Small intestine (tissue), 16 donors: ENCODE results near the gene CRELD2. TPM values are rescaled to one million over a fixed set of nuclear protein-coding genes. Genes with fewer than 3 reads are reported as not detected.

ENCODE experiments used
- DNase-seq, 2 donors: peaks; one replicate each; pipeline versions ENCODE4 v3.0.0 to v3.0.0-alpha.2; 2013
- FAIRE-seq: peaks from 2 replicates; lab custom pipeline; 2012; peaks lifted over from hg19 to GRCh38; lab: Jason Lieb, UNC
- H3K27ac ChIP-seq, 3 donors: one replicate each; pipeline ENCODE4 v1.5.1; 2013; ENCODE audit warnings: low read length in 2 of 3, mild to moderate bottlenecking in 2 of 3, control low read depth in 1 of 3, inconsistent platforms in 1 of 3, low read depth in 1 of 3, moderate library complexity in 1 of 3
- H3K27me3 ChIP-seq, 3 donors: one replicate each; pipeline ENCODE4 v1.6.1; 2013; ENCODE audit warnings: low read length in 3 of 3, inconsistent platforms in 1 of 3; ENCODE audit not compliant: control insufficient read depth in 3 of 3, insufficient read depth in 3 of 3
- H3K36me3 ChIP-seq, 3 donors: one replicate each; pipeline ENCODE4 v1.6.1; 2013; ENCODE audit warnings: low read length in 3 of 3, inconsistent platforms in 1 of 3, low read depth in 1 of 3, mild to moderate bottlenecking in 1 of 3, moderate library complexity in 1 of 3; ENCODE audit not compliant: control insufficient read depth in 3 of 3, insufficient read depth in 2 of 3
- H3K4me1 ChIP-seq, 3 donors: one replicate each; pipeline ENCODE4 v1.6.1; 2013; ENCODE audit warnings: low read length in 2 of 3, inconsistent platforms in 1 of 3, low read depth in 1 of 3, mild to moderate bottlenecking in 1 of 3, moderate library complexity in 1 of 3; ENCODE audit not compliant: control insufficient read depth in 3 of 3, insufficient read depth in 2 of 3
- H3K4me3 ChIP-seq, 3 donors: one replicate each; pipeline ENCODE4 v1.5.1; 2013; ENCODE audit warnings: low read length in 3 of 3, control low read depth in 1 of 3, inconsistent platforms in 1 of 3, low read depth in 1 of 3, mild to moderate bottlenecking in 1 of 3, moderate library complexity in 1 of 3
- H3K9me3 ChIP-seq, 2 donors: one replicate each; pipeline ENCODE4 v1.6.1; 2013; ENCODE audit warnings: low read depth in 1 of 2, low read length in 1 of 2; ENCODE audit not compliant: control insufficient read depth in 2 of 2, insufficient read depth in 1 of 2
- WGBS, 3 donors: extraction: QIAGEN DNeasy Blood & Tissue Kit; methylation state at CpG; one replicate each; pipeline ENCODE4 v1.1.7; 2013; 5-methylcytosine and 5-hydroxymethylcytosine counted together
- long read RNA-seq, 10 donors: transcript quantifications; one replicate each; lab custom pipeline, GENCODE V29; 2026
- polyA plus RNA-seq, 4 donors: library from polyadenylated mRNA; stranded (reverse) in 3 of 4; unstranded in 1 of 4; fragments of 200-250 nt in 3 of 4; fragments of 120-200 nt in 1 of 4; gene quantifications; one replicate each; pipeline versions ENCODE4 v1.2.1 to v1.2.3, GENCODE V29; 2013
- donor health status: healthy with polysubstance abuse.
- donor health status: control.
- donor health status: control.
- donor health status: Bipolar disorder and iron deficiency.
- donor health status: healthy.

CRELD2 gene, protein sequence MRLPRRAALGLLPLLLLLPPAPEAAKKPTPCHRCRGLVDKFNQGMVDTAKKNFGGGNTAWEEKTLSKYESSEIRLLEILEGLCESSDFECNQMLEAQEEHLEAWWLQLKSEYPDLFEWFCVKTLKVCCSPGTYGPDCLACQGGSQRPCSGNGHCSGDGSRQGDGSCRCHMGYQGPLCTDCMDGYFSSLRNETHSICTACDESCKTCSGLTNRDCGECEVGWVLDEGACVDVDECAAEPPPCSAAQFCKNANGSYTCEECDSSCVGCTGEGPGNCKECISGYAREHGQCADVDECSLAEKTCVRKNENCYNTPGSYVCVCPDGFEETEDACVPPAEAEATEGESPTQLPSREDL
- 100 to 1,000 TPM in 1 of 4 donors, 10 to 100 TPM in 3; 11.9 to 107 (median 21.8) TPM for polyA plus RNA-seq
- long read RNA-seq, donor 1, transcript CRELD2-201 (10 exons, 1,357 nt) = major isoform, 28 of 37 reads
- long read RNA-seq, donor 1, partial matches to known transcripts = 7 of 37 reads
- long read RNA-seq, donor 1, other reads (novel, unspliced or antisense) = 0 of 37 reads
- long read RNA-seq, donor 2, transcript CRELD2-201 (10 exons, 1,357 nt) = major isoform, 5 of 8 reads
- long read RNA-seq, donor 2, partial matches to known transcripts = 0 of 8 reads
- long read RNA-seq, donor 2, other reads (novel, unspliced or antisense) = 0 of 8 reads
- long read RNA-seq, donor 3, transcript CRELD2-201 (10 exons, 1,357 nt) = major isoform, 7 of 8 reads
- long read RNA-seq, donor 3, partial matches to known transcripts = 0 of 8 reads
- long read RNA-seq, donor 3, other reads (novel, unspliced or antisense) = 0 of 8 reads
- long read RNA-seq, donor 4, partial matches to known transcripts = 0 of 1 reads
- long read RNA-seq, donor 4, other reads (novel, unspliced or antisense) = 0 of 1 reads
- long read RNA-seq, donor 5, partial matches to known transcripts = 0 of 1 reads
- long read RNA-seq, donor 5, other reads (novel, unspliced or antisense) = 0 of 1 reads
- long read RNA-seq, donor 6, partial matches to known transcripts = 0 of 4 reads
- long read RNA-seq, donor 6, other reads (novel, unspliced or antisense) = 0 of 4 reads
- long read RNA-seq, donor 7, transcript CRELD2-201 (10 exons, 1,357 nt) = major isoform, 13 of 20 reads
- long read RNA-seq, donor 7, partial matches to known transcripts = 5 of 20 reads
- long read RNA-seq, donor 7, other reads (novel, unspliced or antisense) = 0 of 20 reads
- long read RNA-seq, donor 8 = 0 reads
- long read RNA-seq, donor 9, partial matches to known transcripts = 0 of 4 reads
- long read RNA-seq, donor 9, other reads (novel, unspliced or antisense) = 0 of 4 reads
- long read RNA-seq, donor 10, transcript CRELD2-201 (10 exons, 1,357 nt) = major isoform, 14 of 15 reads
- long read RNA-seq, donor 10, partial matches to known transcripts = 0 of 15 reads
- long read RNA-seq, donor 10, other reads (novel, unspliced or antisense) = 0 of 15 reads

DNA sequence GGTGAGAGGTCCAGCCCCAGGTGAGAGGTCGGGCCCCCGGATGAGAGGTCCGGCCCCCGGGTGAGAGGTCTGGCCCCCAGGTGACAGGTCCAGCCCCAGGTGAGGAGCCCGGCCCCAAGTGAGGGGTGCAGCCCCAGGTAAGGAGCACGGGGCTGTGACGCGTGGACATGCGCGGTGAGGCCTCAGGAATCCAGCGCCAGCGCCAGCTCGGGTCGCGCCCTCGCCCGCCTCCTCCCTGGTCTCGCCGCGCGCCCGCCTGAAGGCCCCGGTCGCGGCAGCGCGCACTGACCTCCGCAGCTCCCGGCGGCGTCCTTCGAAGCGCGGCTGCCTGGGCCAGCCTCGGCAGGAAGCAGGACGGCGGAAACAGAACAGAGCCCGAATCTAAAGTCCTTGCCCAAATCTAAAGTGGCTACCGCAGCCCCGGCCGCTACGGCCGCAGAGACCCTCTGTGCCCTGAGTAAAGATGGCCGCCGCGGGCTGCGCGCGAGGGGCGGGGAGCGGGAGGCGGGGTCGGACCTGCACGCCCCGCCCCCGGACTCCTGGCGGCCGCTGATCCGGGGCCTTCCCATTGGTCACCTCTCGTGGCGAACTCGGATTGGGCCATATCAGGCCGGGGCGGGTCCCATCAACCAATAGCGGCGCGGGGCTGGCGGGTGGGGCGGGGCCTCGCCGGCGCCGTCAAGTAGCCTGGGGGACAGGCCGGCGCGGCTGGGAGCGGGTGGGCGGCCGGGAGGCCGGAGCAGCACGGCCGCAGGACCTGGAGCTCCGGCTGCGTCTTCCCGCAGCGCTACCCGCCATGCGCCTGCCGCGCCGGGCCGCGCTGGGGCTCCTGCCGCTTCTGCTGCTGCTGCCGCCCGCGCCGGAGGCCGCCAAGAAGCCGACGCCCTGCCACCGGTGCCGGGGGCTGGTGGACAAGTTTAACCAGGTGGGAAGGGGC, at the start of gene CRELD2, which contains the start of gene ALG12:
Gene CRELD2 (plus strand): TSS at position 661 of the 937 bp plus-strand sequence. CDS start 136 bp downstream, at position 797.
Gene ALG12 (minus strand): TSS at position 465 of the 937 bp plus-strand sequence. CDS start 4,673 bp downstream, outside the sequence.
- WGBS, 3 donors = 0 to 1% (median 1%) methylated on average over 71 to 103 of the region's 103 CpGs
- Histone ChIP-seq H3K36me3 (peaks cover 0 to 34% (median 3%) of the 10 kb centered on the region in 3 donors), H3K9me3 (no peaks in the 10 kb centered on the region), H3K4me3 (peak within 1 kb of the TSS; percentile 77 to 88 (median 79)), H3K4me1 (peaks cover 0 to 5% (median 4%) of the 10 kb centered on the region in 3 donors), H3K27ac (peak within 1 kb of the TSS; percentile 90 to 95 (median 91)), H3K27me3 (no peaks in the 10 kb centered on the region)
- FAIRE-seq (no peak), DNase-seq (peak; percentile 97 to 98)

GRCh38 chr22:49869086-49869830, 49.2 kb upstream of the CRELD2 start:
- FAIRE-seq (no peak), DNase-seq (no peak)
- 90 to 92% (median 91%) methylated on average over 17 of the region's 17 CpGs for WGBS, 3 donors
- Histone ChIP-seq H3K27me3 (no peaks in the 10 kb centered on the region), H3K27ac (no peak overlapping the region), H3K36me3 (peaks cover 0 to 7% (median 2%) of the 10 kb centered on the region in 3 donors), H3K4me3 (no peak overlapping the region), H3K9me3 (peaks cover 0 to 53% of the 10 kb centered on the region in 2 donors), H3K4me1 (no peaks in the 10 kb centered on the region)

DNA sequence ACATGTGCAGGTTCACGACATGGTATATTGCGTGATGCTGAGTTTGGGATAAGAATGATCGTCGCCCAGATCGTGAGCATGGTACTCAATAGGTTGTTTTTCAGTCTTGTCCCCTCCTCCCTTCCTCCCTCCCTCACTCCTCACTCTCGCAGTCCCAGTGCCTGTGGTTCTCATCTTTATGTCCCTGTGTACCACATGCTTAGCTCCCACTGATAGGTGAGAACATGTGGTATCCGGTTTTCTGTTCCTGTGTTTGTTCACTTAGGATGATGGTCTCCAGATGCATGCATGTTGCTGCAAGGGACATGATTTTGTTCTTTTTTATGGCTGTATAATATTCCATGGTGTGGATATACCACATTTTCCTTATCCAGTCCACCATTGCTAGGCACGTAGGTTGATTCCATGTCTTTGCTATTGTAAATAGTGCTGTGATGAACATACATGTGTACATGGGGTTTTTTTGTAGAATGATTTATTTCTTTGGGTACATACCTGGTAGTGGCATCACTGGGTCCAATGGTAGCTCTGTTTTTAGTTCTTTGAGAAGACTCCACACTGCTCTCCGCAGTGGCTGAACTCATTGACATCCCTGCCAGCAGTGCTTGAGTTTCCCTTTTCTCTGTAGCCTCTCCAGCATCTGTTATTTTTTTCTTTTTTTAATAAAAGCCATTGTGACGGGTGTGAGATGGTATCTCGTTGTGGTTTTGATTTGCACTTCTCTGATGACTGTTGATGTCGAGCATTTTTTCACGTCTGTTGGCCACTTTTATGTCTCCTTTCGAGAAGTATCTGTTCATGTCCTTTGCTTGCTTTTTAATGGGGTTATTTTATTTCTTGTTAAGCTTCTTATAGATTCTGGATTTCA, 48.4 kb upstream of the CRELD2 start:
- Histone ChIP-seq H3K36me3 (peaks cover 0 to 7% (median 2%) of the 10 kb centered on the region in 3 donors), H3K4me3 (no peak overlapping the region), H3K27me3 (no peaks in the 10 kb centered on the region), H3K27ac (peak overlapping the region in 1 of 3 donors; percentile 22), H3K4me1 (no peaks in the 10 kb centered on the region), H3K9me3 (peaks cover 0 to 54% of the 10 kb centered on the region in 2 donors)
- FAIRE-seq = no peak
- DNase-seq = peak in 1 of 2 donors; percentile 25
- WGBS, 3 donors = 90 to 97% (median 90%) methylated on average over 13 of the region's 14 CpGs

GRCh38 chr22:49871482-49871881, 47.0 kb upstream of the CRELD2 start:
- Histone ChIP-seq H3K4me3 (no peak overlapping the region), H3K9me3 (peaks cover 0 to 54% of the 10 kb centered on the region in 2 donors), H3K27ac (no peak overlapping the region), H3K4me1 (no peaks in the 10 kb centered on the region), H3K27me3 (no peaks in the 10 kb centered on the region), H3K36me3 (peaks cover 0 to 8% (median 2%) of the 10 kb centered on the region in 3 donors)
- DNase-seq = no peak
- 95 to 100% (median 96%) methylated on average over 4 of the region's 4 CpGs for WGBS, 3 donors
- no peak for FAIRE-seq

- no peak for DNase-seq
- Histone ChIP-seq H3K4me3 (no peak overlapping the region), H3K27me3 (no peaks in the 10 kb centered on the region), H3K27ac (no peak overlapping the region), H3K36me3 (peaks cover 0 to 10% (median 2%) of the 10 kb centered on the region in 3 donors), H3K4me1 (no peaks in the 10 kb centered on the region), H3K9me3 (peaks cover 0 to 53% of the 10 kb centered on the region in 2 donors)
- 94 to 97% (median 96%) methylated on average over 7 of the region's 7 CpGs for WGBS, 3 donors
- FAIRE-seq = no peak
Measured at GRCh38 chr22:49872347-49872746, 46.1 kb upstream of the CRELD2 start.

DNA sequence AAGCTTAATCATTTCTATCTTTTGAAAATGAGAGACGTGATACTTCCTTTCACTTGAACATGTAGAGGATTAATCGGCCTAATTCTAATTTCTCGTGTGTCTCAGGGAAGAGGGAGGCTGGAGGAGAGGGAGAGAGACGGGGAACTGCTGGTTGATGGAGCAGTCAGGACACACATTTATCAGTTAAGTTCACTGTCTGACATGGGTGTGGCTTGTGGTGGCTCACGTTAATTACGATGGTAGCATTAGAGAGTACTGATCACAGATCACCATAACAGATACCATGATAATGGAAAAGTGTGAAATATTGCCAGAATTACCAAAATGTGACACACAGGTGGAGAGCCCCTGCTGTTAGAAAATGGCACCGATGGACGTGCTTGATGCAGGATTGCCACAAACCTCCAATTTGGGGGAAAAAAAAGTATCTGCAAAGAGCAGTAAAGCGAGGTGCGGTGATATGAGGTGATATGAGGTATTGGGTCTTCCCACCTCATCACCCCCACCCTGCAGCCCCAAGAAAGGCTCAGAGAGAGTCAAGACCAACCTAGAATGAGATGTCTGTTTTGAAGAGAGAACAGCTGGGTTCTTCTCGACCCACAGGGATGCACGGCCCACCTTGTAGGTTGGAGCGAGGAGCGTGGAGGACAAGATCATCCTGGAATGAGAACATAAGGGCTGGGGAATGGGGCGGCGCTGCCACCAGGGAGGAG, 45.0 kb upstream of the CRELD2 start:
- Histone ChIP-seq H3K9me3 (peaks cover 0 to 53% of the 10 kb centered on the region in 2 donors), H3K27me3 (no peaks in the 10 kb centered on the region), H3K27ac (no peak overlapping the region), H3K4me1 (no peaks in the 10 kb centered on the region), H3K4me3 (no peak overlapping the region), H3K36me3 (peaks cover 0 to 10% (median 2%) of the 10 kb centered on the region in 3 donors)
- FAIRE-seq (no peak), DNase-seq (no peak)
- 82 to 85% (median 84%) methylated on average over 16 of the region's 16 CpGs for WGBS, 3 donors
